Measurements from ENCODE around the gene KREMEN1. TPM values are rescaled to one million over a fixed set of nuclear protein-coding genes. Genes with fewer than 3 reads are reported as not detected.
"Not testable (repeated sequence)": the region's sequence is repeated elsewhere in the genome, so short reads cannot be mapped to it uniquely, and the experiment has no call there.

KREMEN1 gene
- total RNA-seq, 1 donor from 2014 or later, result 72.9 TPM

DNA sequence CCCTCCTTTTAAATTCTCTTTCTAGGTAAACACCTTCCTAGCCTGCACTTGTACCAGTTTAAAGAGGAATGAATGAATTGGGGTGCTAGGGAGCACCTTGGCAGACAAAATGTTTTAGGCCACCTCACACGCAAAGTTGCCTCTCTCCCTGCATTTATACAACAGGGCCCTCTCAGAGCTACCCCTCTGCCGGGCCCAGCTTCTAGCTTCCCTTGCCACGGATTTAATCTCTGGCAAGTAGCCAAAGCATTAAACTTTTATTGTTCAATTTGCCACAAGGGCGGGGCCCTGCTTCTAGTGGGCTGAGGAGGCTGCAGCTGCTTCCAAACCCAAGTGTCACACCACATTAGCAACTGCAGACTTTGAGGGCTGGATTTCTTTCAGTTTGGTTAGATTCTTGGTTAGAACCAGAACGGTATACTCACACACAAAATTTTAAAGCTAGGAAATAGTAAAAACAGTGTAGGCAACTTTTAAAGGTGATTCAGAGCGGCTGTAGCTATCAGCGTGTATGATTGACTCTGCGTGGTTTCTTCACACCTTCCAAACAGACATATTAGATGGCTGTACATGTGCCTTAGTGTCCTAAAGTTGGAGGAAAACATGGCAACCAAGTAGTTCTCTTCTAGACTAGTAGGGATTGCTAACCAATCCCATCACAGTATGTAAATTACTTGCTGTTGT, 6.5 kb downstream of the KREMEN1 start:
- ATAC-seq, result peak; percentile 8

- no peak for ATAC-seq
These were observed 7.5 kb downstream of the KREMEN1 start for GRCh38 chr22:29080106-29080975.

- no peak for ATAC-seq
These were observed 8.8 kb downstream of the KREMEN1 start for GRCh38 chr22:29081517-29082236.

DNA sequence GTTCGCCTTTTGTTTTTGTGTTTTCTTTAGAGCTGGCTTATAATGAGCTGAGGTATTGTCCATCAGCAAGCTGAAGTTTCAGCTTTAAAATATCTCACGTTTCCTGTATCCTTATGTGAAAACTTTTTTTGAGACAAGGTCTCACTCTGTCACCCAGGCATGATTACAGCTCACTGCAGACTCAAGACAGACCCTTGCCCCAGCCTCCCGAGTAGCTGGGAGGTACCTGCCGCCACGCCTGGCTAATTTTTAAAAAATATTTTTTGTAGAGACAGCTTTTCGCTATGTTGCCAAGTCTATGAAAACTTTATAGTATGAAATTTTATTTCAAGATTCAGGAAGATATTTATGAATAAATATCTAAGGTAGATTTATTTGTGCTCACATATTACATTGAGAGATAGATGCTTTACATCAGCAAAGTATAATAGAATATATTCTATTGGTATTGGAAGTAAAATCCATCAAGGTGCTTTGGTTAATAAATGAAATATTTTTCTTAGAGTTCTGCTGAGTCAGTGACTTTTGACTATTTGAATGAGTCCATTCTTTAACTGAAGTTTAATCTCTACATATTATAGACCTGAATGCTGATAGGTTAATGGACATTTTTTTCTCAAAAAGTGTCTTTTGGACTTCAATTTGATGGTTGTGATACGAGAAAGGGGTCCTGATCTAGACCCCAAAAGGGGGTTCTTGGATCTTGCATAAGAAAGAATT, 10.2 kb downstream of the KREMEN1 start:
- no peak for ATAC-seq

GRCh38 chr22:29083576-29083932, 10.7 kb downstream of the KREMEN1 start:
- ATAC-seq, result not testable (repeated sequence)

DNA sequence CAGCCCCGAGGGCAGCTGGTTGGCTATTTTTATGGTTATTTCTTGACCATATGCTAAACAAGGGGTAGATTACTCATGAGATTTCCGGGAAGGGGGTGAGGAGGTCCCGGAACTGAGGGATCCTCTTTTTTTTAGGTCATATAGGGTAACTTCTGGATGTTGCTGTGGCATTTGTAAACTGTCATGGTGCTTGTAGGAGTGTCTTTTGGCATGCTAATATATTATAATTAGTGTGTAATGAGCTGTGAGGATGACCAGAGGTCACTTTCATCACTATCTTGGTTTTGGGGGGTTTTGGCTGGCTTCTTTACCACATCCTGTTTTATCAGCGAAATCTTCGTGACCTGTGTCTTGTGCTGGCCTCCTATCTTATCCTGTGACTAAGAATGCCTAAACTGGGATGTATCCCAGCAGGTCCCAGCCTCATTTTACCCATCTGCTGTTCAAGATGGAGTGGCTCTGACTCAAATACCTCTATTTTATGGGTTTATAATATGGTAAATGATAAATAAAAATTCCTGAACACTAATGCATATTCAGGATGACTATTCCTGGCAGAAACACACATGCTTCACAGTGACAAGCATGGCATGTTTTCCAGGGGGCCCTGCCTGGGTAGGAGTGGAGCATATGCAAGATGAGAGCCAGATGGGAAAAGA, 11.2 kb downstream of the KREMEN1 start:
- no peak for ATAC-seq

DNA sequence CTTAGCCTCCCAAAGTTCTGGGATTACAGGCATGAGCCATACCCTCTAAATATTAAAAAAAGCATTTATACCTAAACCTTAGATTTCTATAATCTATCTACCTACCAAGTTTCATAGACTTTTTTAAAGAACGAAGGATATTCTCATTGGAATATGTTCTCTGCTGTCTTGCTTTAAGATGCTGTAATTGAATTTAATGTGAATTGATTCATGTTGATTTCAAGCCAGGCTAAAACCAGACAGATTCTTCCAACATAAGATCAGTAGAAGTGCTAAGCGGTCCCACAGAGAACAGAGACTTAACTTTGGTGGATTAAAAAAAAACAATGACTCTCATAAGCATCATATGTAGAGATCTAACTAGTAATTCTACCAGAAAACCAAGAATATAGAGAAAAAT, 14.2 kb downstream of the KREMEN1 start:
- ATAC-seq, result no peak

DNA sequence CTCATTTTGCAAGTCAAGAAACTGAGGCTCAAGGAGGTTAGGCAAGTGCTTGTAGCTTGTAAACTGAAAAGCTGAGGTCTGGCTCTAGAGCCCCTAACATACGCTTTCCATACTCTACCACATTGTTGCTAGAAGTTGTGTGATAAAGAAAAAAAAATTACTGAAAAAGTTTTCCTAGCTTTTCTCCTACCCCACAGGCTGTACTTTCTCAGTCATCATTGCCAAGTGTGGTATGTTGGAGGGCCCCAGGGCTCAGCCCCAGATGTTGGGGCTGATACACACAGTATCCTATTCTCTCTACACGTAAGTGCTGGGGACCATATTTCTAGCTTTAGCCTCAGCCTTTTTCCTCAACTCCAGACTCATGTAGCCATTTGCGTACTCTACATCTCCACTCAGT, 16.0 kb downstream of the KREMEN1 start:
- no peak for ATAC-seq

GRCh38 chr22:29089507-29089906, 16.7 kb downstream of the KREMEN1 start:
- no peak for ATAC-seq

DNA sequence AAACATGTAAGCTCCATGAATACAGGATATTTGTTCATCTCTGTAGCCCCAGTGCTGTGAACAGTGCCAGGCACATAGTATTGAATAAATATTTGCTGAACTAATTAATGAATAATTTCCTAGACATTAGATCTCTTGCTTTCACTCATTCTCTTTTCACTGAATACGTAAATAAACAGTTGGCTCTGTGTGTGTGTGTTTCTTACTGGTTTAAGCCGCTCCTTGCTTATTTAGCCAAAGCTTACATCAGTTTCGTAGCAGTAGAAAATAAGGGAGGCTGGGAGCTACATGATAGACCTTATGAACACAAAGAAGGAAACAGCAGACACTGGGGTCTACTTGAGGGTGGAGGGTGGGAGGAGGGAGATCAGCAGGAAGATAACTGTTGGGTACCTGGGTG, 17.2 kb downstream of the KREMEN1 start:
- no peak for ATAC-seq

DNA sequence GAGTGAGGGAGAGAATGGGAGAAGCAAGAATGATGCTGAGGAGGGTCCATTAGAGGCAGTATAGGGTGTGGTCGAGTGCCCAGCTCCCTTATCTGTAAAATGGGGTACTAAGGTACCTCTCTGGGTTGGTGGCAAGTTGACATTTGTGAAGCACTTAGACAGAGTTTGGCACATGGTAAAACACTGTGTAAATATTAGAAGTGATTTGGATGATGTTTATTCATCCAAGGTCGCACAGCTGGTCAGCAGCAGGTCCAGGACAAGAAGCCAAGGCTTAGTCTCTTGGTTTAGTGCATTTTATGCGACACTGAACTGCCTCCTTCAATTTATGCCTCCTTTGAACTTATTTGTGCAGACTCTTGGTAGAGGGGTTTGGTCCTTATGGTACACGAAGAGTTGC, 19.4 kb downstream of the KREMEN1 start:
- no peak for ATAC-seq

- no peak for ATAC-seq
These were observed 20.2 kb downstream of the KREMEN1 start for GRCh38 chr22:29093030-29093429.

DNA sequence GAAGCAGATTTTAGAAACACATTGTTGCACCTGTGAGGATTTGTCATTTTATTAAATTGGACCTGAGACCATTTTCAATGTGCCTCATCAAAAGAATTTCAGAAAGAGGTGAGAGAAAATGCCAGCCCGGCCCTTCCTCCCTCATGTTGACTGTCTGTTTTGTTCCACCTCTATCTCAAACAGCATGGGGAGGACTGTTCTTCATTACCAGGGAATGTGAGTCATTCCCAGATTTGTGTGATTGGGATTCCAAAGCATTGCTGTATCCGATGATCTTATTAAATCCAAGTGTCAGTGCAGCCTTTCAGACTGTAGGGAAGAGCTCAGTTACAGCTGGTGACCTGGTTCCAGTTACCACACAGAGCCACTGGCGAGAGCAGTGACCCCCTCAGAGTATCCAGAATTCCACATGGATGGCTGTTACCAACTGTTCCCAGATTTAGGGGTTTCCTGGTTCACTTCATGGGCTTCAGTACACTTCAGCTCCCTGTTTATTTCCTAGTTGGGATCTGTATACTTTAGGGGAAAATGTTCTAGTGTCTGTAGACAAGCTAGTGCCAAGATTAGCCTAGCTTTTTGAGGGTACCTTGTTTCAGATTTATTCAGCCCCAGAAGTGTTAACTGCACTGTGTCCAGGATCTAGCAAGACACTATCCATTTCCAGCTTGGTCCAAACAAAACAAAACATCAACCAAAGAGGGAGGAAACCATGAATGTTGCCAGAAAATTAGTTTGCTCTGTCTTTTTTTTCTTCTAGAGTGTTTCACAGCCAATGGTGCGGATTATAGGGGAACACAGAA, 20.9 kb downstream of the KREMEN1 start:
- ATAC-seq, result no peak

DNA sequence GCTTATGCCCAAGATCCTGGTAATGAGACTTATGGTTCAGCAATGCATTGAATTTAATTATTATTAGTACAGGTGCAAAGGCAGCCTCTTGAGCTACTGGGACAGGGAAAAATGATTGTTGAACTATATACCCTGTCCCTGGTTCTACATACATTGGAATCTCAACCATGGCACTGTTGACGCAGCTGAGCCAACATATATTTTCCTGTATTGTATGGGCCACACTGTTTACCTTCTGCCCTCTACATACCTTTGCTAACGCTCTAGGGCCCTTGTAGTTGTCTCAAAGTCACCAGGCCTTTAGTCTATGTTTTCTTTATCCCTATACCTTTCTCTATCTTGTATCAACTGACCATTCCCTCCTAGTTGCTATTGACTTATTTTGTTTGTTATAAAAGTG, 22.6 kb downstream of the KREMEN1 start:
- no peak for ATAC-seq

DNA sequence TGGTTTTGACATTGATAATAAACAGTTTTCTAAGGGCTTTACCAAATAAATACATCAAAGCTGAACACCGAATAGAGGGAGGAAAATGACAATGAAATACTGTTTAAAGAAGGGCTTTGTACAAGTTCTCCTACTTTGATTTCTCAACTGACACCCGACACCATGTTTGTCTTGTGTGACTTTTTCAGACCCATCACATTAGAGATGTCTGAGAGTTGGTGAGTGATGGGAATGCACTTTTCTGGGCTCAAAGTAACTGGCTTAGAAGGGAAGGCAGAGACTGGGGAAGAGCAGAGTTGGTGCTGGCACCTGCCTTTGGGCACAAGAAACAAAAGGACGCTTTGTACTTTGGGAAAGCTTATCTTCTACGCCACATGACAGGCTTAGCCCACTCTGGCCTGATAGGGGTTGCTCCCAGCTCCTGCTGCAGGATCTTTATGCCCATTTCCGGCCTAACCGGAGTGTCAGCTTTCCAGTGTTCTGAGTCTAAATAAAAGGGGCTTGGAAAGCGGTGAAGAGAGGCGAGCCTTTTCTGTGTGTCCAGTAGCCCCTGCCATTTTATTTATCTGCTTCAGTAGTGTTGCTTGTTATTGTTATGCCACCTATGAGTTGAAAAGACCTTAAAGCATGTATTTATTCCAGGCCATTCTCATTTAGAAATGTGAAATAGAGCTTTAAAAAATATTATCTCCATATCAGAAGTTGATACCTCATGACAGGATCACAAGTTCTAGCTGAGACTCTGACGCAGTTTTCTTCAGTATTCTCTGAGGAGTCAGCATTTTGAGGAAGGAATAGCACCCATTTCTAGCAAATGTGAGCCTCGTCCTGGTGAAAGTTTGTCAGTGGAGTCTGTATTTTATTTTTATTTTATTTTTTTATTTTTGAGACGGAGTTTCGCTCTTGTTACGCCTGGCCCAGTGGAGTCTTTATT, 24.2 kb downstream of the KREMEN1 start:
- no peak for ATAC-seq

GRCh38 chr22:29098296-29098695, 25.5 kb downstream of the KREMEN1 start:
- no peak for ATAC-seq

GRCh38 chr22:29102300-29102699, 29.5 kb downstream of the KREMEN1 start:
- no peak for ATAC-seq

DNA sequence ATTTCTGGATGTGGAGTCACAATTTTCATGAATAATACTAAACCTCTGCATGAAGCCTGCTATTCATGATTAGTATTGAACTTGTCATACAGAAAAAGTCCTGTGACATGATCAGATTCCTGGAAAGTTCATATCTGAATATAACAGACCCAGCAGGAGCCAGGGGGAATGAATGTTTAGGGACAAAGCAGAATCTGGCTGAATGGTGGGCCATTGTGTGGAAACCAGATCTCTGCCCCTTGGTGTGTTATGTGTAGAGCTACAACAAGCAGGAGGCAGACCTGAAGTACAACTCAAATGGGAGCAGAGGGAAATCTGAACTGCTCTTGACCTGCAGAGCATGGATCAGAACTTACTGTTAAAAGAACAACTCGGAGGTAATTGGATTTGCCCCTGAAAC, 30.3 kb downstream of the KREMEN1 start:
- ATAC-seq, result no peak

- no peak for ATAC-seq
These were observed 32.6 kb downstream of the KREMEN1 start for GRCh38 chr22:29105468-29105867.

DNA sequence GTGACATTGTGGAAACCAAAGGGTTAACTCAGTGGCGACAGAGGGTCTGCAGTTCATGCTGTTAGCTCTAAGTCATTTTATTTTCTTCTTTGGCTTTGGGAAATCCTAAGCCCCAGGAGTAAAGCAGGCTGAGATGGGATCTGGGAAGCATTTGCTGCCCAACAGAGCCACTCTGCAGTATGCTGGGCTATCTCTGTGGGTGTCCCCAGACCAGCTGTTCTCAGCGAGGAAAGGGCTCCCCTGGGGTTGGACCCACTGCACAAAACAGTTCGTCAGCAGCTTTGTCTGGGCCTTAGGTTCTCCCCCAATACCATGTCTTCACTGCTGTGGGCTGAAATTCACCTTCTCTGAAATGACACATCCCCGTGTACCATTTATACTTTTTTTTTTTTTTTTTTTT, 34.0 kb downstream of the KREMEN1 start:
- no peak for ATAC-seq
